ENCODE data around the gene ARHGAP25.

ARHGAP25 gene

GRCh38 chr2:68862889-68863288, 128.3 kb downstream of the ARHGAP25 start:
- TF ChIP-seq, protein P1, sequence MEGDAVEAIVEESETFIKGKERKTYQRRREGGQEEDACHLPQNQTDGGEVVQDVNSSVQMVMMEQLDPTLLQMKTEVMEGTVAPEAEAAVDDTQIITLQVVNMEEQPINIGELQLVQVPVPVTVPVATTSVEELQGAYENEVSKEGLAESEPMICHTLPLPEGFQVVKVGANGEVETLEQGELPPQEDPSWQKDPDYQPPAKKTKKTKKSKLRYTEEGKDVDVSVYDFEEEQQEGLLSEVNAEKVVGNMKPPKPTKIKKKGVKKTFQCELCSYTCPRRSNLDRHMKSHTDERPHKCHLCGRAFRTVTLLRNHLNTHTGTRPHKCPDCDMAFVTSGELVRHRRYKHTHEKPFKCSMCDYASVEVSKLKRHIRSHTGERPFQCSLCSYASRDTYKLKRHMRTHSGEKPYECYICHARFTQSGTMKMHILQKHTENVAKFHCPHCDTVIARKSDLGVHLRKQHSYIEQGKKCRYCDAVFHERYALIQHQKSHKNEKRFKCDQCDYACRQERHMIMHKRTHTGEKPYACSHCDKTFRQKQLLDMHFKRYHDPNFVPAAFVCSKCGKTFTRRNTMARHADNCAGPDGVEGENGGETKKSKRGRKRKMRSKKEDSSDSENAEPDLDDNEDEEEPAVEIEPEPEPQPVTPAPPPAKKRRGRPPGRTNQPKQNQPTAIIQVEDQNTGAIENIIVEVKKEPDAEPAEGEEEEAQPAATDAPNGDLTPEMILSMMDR (IDR thresholded peaks at IDR 0.05; ENCODE audit: borderline replicate concordance, control extremely low read depth, extremely low read depth, insufficient read depth, missing control alignments): no peak
- DNase-seq (ENCODE audit: low spot score): no peak
- in situ Hi-C loops (cut with MboI; ENCODE audit: low sequenced_read_pairs, unreplicated experiment): no loop called here

- in situ Hi-C loops (cut with MboI; ENCODE audit: low sequenced_read_pairs, unreplicated experiment): no loop called here
- TF ChIP-seq, protein P1 (IDR thresholded peaks at IDR 0.05; ENCODE audit: borderline replicate concordance, control extremely low read depth, extremely low read depth, insufficient read depth, missing control alignments): no peak
- no peak for DNase-seq (ENCODE audit: low spot score)
Observed at GRCh38 chr2:68863996-68864395, 129.4 kb downstream of the ARHGAP25 start.

DNA sequence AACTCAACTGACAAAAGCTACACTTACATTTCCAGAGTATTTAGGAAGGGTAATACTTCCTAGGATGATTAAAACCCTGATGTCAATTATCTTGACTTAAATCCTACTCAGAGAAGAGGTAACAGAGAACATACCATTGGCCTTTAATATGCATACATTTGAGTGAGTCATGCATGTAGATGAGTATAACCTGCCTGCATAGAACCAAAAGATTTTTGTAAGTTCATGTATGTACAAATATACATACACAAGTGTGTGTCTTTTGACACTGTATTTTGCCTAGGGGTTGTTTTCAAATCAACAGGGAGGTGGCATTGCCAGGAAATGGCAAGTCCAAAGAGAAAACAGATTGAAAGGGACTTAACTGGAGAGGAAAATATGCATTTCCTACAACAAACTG, 130.5 kb downstream of the ARHGAP25 start:
- in situ Hi-C loops (cut with MboI; ENCODE audit: low sequenced_read_pairs, unreplicated experiment): no loop called here
- TF ChIP-seq, protein P1 (IDR thresholded peaks at IDR 0.05; ENCODE audit: borderline replicate concordance, control extremely low read depth, extremely low read depth, insufficient read depth, missing control alignments): no peak
- DNase-seq (ENCODE audit: low spot score): no peak

DNA sequence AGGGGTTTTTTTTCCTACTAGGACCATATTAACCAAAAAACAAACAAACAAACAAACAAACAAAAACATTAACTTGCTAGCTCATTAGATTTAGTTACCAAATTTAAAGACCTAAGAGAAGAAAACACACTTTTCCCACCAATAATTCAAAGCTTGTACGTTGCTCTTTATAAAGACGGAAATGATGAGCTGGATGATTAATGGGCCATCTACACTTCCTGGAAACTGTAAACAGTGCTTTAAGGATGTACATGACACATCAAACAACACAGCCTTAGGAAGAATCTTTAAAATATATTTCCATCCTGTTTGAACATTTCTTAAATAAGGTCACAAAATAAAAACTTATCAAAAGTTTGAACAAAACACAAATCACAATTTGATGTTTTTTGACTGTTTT, 135.6 kb downstream of the ARHGAP25 start:
- TF ChIP-seq, protein P1 (IDR thresholded peaks at IDR 0.05; ENCODE audit: borderline replicate concordance, control extremely low read depth, extremely low read depth, insufficient read depth, missing control alignments): no peak
- in situ Hi-C loops (cut with MboI; ENCODE audit: low sequenced_read_pairs, unreplicated experiment): no loop called here
- DNase-seq (ENCODE audit: low spot score): no peak

GRCh38 chr2:68871159-68871764, 136.7 kb downstream of the ARHGAP25 start, which contains the start of gene BMP10:
Gene BMP10, minus strand, starts transcription at chr2:68871397. Its CDS starts 39 bp downstream, at chr2:68871358.
- in situ Hi-C loops (cut with MboI; ENCODE audit: low sequenced_read_pairs, unreplicated experiment): no loop called here
- TF ChIP-seq, protein P1 (IDR thresholded peaks at IDR 0.05; ENCODE audit: borderline replicate concordance, control extremely low read depth, extremely low read depth, insufficient read depth, missing control alignments): no peak
- no peak for DNase-seq (ENCODE audit: low spot score)

All from GM13976 (cell line).